Thyroid gland (tissue), 4 donors: Measurements from ENCODE around the gene HPRT1.

ENCODE experiments used
- POLR2A ChIP-seq, 2 donors: fragments of 450-650 bp; IDR thresholded peaks; one replicate each; pipeline ENCODE4 v1.6.1; 2017; ENCODE audit warnings: antibody characterized with exemption in 2 of 2, mild to moderate bottlenecking in 2 of 2, moderate library complexity in 1 of 2
- TF ChIP-seq, protein P1 (sequence below), 6 experiments: fragments of 200-600 bp in 3 of 6; fragments of 450-650 bp in 3 of 6; sonication (generic) in 3 of 6; IDR thresholded peaks; one replicate each; pipeline ENCODE4 v1.5.1; 2016 to 2019; ENCODE audit warnings: antibody characterized with exemption in 6 of 6, mild to moderate bottlenecking in 2 of 6, inconsistent platforms in 1 of 6, moderate library complexity in 1 of 6

- TF ChIP-seq, protein P1, sequence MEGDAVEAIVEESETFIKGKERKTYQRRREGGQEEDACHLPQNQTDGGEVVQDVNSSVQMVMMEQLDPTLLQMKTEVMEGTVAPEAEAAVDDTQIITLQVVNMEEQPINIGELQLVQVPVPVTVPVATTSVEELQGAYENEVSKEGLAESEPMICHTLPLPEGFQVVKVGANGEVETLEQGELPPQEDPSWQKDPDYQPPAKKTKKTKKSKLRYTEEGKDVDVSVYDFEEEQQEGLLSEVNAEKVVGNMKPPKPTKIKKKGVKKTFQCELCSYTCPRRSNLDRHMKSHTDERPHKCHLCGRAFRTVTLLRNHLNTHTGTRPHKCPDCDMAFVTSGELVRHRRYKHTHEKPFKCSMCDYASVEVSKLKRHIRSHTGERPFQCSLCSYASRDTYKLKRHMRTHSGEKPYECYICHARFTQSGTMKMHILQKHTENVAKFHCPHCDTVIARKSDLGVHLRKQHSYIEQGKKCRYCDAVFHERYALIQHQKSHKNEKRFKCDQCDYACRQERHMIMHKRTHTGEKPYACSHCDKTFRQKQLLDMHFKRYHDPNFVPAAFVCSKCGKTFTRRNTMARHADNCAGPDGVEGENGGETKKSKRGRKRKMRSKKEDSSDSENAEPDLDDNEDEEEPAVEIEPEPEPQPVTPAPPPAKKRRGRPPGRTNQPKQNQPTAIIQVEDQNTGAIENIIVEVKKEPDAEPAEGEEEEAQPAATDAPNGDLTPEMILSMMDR (IDR thresholded peaks at IDR 0.05) = no peak
- TF ChIP-seq POLR2A (IDR thresholded peaks at IDR 0.05) = no peak
These were observed 81.9 kb downstream of the HPRT1 start for GRCh38 chrX:134541906-134542305.
